GM23338 (cell line): ENCODE results near the gene SH2D5.
"Not testable (repeated sequence)": the region's sequence is repeated elsewhere in the genome, so short reads cannot be mapped to it uniquely, and the experiment has no call there.

Experiments used
- EZH2phosphoT487 ChIP-seq: fragments of 200-600 bp; sonication (generic); IDR thresholded peaks from one replicate; pipeline ENCODE4 v1.8.1; 2018; ENCODE audit warnings: antibody characterized with exemption; ENCODE audit not compliant: unreplicated experiment
- POLR2AphosphoS5 ChIP-seq: IDR thresholded peaks from 2 replicates; pipeline ENCODE4 v1.6.1; 2016; ENCODE audit warnings: antibody characterized with exemption, low read depth
- TF ChIP-seq, protein P1 (sequence below), 2 experiments: fragments of 200-600 bp in 1 of 2; sonication (generic) in 1 of 2; conservative IDR thresholded peaks; 2 replicates each; pipeline versions ENCODE4 v1.5.1 to v1.6.1; 2016 to 2017; ENCODE audit warnings: antibody characterized with exemption in 2 of 2, low read depth in 2 of 2, mild to moderate bottlenecking in 2 of 2, moderate library complexity in 1 of 2

GRCh38 chr1:20673626-20674025, 58.9 kb downstream of the SH2D5 start:
- TF ChIP-seq, protein P1, sequence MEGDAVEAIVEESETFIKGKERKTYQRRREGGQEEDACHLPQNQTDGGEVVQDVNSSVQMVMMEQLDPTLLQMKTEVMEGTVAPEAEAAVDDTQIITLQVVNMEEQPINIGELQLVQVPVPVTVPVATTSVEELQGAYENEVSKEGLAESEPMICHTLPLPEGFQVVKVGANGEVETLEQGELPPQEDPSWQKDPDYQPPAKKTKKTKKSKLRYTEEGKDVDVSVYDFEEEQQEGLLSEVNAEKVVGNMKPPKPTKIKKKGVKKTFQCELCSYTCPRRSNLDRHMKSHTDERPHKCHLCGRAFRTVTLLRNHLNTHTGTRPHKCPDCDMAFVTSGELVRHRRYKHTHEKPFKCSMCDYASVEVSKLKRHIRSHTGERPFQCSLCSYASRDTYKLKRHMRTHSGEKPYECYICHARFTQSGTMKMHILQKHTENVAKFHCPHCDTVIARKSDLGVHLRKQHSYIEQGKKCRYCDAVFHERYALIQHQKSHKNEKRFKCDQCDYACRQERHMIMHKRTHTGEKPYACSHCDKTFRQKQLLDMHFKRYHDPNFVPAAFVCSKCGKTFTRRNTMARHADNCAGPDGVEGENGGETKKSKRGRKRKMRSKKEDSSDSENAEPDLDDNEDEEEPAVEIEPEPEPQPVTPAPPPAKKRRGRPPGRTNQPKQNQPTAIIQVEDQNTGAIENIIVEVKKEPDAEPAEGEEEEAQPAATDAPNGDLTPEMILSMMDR (conservative IDR thresholded peaks at IDR 0.05; ENCODE audit: low read depth in 2 of 2): not testable (repeated sequence)
- TF ChIP-seq POLR2AphosphoS5, EZH2phosphoT487: not testable (repeated sequence)
